Heart left ventricle (tissue), 13 donors: ENCODE data around the gene TSPO2.

Source experiments
- CTCF ChIP-seq, 12 donors: fragments of 200-600 bp; sonication (generic) in 4 of 12; IDR thresholded peaks; one replicate each; pipeline versions ENCODE4 v1.5.0 to v1.8.0; 2018 to 2022; ENCODE audit warnings: antibody characterized with exemption in 12 of 12, mild to moderate bottlenecking in 5 of 12
- POLR2A ChIP-seq, 2 donors: fragments of 450-650 bp; IDR thresholded peaks; one replicate each; pipeline ENCODE4 v1.6.1; 2017; ENCODE audit warnings: antibody characterized with exemption in 2 of 2, mild to moderate bottlenecking in 2 of 2, moderate library complexity in 2 of 2
- donor health status: ischemic (EF 13 %, LVEDD 7.1; RV severe dilation, severe dysfunction).
- donor health status: DM: no; HTN: yes; CAD: no.
- donor health status: DM: no; HTN: no; CAD: no.
- donor health status: ischemic (EF 25% LVEDD 6.9; RV normal size, moderate dysfunction).
- donor health status: ischemic (EF 25% LVEDD 5.7; RV mildly dilated, moderate dysfunction).
- donor health status: ischemic (EF 35%, LVEDD 5.7; RV mildly dilated, moderate dysfunction).
- donor health status: nonischemic (EF 11% LVEDD 7.7; RV severe dilation, severe dysfunction).
- donor health status: DM: yes; HTN: yes; CAD: no.
- donor health status: PGD.
- donor health status: ischemic (EF 29% LVEDD 5.4; RV normal size, mild dysfunction).
- donor health status: nonischemic (EF 23%, LVEDD 6.1; RV moderate dilation, normal function).

GRCh38 chr6:41078101-41078500 is 35.8 kb downstream of the TSPO2 start:
- TF ChIP-seq CTCF (IDR thresholded peaks at IDR 0.05) = no peak
- TF ChIP-seq POLR2A (IDR thresholded peaks at IDR 0.05) = no peak
